HL-60/S4 (cell line): Measurements from ENCODE around the gene LRBA.
"Not testable (repeated sequence)": the region's sequence is repeated elsewhere in the genome, so short reads cannot be mapped to it uniquely, and the experiment has no call there.

Experiments used
- in situ Hi-C: fragments of 300-500 bp; cut with MboI; formaldehyde crosslinking; loops from 2 replicates; pipeline ENCODE4 v1.14.3; 2022; ENCODE audit warnings: low sequenced_read_pairs

The LRBA gene

DNA sequence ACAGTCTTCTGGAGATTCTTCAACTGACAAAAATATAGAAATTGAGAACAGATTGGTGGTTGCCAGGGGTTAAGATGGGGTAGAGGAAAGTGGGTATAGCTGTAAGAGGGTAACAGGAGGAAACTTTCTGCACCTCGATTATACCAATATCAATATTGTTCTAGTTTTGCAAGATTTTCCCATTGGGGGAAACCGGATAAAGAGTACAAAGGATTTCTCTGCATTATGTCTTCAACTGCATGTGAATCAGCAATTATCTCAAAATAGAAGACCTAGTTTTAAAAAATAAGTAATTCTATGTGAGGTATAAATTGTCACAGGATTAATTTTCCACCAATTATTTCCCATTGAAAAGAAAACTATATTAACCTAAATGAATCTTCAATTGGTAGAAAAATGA, 65.7 kb downstream of the LRBA start:
- in situ Hi-C loops = no loop called here

DNA sequence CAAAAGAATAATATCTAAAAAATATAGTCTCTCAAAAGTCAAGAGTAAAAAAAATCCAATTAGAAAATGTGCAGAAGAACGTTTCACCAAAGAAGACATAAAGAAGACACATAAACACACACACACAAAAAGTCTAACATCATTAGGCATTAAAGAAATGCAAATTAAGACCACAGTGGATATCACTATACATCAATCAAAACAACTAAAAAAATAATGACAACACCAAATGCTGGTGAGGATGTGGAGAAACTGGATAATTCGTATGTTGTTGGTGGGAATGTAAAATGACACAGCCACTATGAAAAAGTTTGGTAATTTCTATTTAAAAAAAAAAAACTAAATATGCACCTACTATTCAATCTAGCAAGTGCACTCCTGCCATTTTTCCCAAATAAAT, 66.4 kb downstream of the LRBA start:
- in situ Hi-C loops = no loop called here

DNA sequence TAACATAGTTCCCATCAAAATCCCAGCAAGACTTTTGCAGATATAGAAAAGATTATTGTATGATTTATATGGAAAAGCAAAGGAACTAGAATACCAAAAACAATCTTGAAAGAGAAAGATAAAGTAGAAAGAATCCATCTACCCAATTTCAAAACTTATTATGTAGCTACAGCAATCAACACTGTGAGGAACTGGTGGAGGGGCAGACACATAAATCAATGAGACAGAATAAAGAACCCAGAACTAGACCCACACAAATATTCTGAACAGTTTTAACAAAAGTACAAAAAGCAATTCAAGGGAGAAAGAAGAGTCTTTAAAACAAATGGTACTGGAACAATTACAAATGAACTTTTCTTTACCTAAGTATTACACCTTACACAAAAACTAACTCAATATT, 67.0 kb downstream of the LRBA start:
- in situ Hi-C loops = no loop called here

DNA sequence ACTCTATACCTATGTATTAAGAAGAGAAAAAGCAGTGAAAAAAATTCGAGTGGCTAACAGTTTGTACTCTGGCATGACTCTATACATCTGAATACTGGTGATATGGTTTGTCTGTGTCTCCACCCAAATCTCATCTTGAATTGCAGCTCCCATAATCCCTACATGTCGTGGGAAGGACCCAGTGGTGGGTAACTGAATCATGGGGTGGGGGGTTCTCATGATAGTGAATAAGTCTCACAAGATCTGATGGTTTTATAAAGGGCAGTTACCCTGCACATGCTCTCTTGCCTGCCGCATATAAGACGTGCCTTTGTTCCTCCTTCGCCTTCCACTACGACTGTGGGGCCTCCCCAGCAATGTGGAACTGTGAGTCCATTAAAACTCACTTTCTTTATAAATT, 70.4 kb downstream of the LRBA start:
- in situ Hi-C loops = no loop called here

DNA sequence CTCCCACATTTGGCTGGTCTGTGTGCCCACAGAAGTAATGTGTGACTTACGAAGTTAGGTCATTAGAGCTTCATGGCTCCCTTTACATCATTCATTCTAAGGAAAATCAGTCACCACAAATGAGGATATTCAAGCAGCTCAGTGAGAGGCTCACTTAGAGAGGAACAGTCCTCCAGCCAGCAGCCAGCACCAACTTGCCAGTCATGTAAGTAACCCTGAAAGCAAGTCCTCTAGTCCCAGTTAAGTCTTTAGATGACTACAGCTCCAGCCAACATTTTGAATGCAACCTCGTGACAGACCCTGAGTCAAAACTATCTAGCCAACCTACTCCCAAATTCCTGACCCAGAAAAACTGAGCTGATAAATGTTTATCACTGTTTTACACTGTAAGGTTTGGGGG, 71.3 kb downstream of the LRBA start:
- in situ Hi-C loops = no loop called here

DNA sequence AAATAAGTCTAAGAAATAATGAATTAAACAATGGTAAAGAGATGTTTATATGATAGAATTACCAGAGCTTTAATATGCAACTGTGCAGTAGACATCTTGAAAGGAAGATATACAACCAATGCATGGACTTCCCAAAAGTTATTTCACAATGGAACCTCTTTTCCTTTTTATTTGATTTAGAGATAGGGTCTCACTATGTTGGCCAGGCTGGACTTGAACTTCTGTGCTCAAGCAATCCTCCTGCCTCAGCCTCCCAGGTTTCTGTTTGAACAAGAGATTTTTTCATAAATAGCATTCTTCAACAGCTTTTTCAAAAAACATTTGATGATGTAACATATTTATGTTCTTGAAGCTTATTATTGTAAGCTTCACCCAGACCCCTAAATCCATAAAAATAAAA, 72.0 kb downstream of the LRBA start:
- in situ Hi-C loops = no loop called here

DNA sequence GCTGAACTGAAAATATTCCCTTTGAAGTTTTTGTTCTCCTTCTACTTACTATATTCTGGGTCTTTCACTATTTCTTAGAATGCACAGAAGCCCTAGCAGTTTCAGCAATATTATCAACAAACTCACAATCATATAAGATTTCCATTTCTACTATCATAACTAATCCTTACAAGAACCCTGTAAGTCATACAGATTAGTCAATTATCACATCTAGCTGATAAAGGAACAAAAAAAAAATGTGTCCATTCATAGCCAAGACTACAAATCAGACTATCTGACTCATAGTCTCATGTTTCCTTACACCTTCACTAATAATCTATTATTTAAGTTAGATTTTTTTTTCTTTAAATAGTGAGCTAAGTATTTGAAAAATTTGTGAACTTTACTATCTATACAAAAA, 72.5 kb downstream of the LRBA start:
- in situ Hi-C loops = no loop called here

DNA sequence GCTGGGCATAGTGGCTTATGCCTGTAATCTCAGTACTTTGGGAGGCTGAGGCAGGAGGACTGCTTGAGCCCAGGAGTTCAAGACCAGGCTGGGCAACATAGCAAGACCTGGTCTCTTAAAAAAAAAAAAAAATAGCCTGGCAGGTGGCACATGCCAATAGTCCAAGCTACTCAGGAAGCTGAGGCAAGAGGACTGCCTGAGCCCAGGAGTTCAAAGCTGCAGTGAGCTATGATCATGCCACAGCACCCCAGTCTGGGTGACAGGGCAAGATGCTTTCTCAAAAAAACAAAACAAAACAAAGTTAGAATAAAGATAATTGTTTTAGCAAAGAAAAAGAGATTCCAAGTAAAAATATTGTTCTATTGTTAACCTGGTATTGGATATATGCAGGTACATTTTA, 75.0 kb downstream of the LRBA start:
- in situ Hi-C loops = no loop called here

DNA sequence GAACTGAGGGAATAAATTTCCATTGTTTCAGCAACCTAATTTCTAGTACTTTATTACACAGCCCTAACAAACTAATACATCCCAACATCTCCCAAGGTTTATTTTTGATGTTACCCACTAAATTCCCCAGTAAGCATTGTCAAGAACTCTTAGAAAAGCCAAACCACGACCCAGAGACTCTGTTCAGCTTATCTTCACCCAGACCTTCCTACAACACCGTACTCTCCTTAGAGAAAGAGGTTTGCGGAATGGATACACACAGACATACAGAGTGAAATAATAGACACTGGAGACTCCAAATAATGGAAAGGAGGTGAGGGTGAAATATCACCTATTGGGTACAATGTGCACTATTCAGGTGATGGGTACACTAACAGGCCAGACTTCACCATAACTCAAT, 75.6 kb downstream of the LRBA start:
- in situ Hi-C loops = no loop called here

DNA sequence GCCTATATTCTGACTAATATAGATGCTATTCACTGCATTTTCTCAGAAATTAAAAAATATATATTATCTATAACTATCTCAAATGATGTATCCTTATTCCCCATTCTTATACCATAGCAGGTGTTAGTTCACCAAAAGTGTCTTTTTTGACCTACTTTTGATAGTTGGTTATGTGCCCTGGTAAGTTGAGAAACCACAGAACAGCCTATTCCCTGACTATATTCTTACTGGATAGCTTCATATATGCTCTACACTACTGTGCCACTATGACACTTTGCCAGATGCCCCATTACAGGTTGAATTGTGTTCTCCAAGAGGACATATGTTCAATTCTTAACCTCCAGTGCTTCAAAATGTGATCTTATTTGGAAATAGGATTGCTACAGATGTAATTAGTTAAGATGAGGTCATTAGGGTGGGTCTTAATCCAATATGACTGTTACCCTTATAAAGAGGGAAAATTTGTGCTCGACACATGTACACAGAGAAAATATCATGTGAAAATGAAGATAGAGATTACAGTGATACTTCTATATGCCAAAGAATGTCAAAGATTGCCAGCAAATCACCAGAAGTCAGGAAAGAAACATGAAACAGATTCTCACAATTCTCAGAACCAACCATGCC, 76.1 kb downstream of the LRBA start:
- in situ Hi-C loops = no loop called here

DNA sequence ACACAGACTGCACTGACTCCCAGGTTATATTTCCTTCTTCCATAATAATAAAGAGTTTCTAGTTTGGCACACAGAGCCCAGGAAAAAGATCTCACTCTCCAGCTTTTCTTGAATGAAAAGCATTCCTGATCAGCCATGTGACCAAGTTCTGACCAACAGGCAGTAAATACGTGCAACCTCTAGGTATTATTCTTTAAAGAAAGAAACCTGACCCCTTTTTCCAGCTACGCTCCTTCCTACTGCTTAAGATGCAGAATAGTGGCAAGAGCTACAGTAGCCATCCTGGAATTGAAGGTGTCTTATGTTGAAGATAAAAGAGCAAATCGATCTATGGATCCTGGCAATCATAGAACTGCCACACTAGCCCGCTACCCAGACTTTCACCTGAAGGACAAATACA, 76.7 kb downstream of the LRBA start:
- in situ Hi-C loops = no loop called here

DNA sequence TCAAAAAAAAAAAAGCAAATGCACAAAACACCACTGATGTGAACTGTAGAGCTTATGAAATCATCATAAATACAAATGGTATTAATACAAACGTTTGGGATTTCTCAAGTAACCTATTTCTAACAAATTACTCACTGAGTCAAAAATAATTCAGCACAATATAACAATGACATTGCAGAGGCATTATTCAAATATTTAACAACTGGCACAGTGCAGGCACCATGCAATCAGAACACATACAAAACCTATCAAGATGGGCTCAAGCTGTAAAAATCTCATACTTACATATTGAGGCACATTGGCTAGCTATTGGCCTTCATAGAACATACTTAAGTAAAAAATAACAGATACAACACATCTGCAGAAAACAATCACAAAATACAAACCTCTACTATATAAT, 81.1 kb downstream of the LRBA start:
- in situ Hi-C loops = no loop called here

DNA sequence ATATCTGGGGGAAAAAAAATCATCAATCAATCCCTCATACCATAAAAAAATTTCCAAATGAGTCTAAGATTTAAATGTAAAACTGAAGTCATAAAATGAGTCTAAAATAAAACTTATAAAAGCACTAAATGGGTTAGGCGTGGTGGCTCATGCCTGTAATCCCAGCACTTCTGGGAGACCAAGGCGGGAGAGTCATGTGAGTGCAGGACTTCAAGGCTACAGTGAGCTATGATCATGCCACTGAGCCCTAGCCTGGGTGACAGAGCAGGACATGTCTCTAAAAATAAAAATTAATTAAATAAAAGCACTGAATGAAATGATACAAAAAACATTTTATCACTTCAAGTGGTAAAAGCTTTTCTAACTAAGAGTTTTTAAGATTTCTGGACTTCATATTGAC, 83.3 kb downstream of the LRBA start:
- in situ Hi-C loops = no loop called here

DNA sequence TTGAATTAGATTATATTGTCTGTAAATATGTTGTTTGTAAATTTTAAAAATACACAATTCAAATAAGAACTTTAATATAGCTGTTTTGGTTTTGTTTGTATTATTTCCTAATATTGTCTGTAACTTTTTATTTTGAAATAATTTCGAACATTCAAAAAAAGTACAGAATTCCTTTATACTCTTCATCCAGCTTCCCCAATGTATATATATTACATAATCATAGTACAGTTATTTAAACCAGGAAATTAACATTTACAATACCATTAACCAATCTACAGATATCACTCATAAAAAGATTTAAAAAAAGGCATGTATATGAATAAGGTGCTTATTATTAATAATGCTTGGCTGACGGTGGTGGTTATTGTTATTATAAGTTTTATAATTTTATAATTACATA, 84.1 kb downstream of the LRBA start:
- in situ Hi-C loops = no loop called here

DNA sequence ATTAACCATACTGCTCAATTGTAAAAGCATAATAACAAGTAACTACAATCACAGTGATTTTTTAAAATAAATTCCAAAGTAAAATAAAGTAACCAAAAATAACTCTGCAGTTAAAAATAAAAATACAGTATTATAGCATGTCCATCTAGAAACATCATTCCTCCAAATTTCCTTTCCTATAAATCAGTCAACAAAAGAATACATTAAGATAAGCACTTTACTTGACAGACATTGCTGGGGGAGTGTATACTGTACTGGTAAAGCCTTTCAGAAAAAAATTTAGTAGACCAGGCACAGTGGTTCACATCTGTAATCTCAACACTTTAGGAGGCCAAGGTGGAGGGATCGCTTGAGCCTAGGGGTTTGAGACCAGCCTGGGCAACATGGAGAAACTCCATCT, 91.1 kb downstream of the LRBA start:
- in situ Hi-C loops = no loop called here

DNA sequence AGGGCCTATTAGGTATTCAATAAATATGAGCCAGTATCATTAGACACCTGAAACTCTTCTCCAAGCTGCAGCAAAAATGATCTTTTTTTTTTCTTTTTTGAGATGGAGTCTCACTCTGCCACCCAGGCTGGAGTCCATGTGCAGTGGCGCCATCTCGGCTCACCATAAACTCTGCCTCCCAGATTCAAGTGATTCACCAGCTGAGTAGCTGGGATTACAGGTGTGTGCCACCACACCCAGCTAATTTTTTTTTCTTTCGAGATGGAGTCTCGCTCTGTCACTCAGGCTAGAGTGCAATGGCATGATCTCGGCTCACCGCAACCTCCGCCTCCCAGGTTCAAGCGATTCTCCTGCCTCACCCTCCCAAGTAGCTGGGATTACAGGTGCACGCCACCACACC, 93.6 kb downstream of the LRBA start:
- in situ Hi-C loops = not testable (repeated sequence)

DNA sequence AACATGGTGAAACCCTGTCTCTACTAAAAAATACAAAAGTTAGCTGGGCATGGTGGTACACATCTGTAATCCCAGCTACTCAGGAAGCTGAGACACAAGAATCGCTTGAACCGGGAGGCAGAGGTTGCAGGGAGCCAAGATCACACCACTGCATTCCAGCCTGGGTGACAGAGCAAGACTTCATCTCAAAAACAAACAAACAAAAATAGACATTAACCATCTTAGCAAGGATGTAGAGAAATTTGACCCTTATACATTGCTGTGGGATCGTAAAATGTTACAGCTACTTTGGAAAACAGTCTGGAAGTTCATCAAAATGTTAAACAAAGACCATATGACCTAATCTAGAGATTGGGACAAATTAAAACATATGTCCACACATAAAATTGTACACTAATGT, 96.5 kb downstream of the LRBA start:
- in situ Hi-C loops = not testable (repeated sequence)

DNA sequence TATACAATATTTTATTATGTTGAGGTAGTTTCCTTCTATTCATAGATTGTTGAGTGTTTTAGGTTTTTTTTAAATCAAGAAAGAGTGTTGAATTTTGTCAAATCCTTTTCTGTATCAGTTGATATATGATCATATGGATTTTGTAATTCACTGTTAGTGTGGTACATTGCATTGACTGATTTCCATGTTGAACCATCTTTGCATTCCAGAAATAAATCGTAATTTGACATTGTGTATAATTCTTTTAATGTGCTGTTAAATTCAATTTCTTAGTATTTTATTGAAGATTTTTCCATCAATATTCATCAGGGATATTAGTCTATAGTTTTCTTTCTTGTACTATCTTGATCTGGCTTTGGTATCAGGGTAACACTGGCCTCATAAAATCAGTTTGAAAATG, 103.8 kb downstream of the LRBA start:
- in situ Hi-C loops = no loop called here

DNA sequence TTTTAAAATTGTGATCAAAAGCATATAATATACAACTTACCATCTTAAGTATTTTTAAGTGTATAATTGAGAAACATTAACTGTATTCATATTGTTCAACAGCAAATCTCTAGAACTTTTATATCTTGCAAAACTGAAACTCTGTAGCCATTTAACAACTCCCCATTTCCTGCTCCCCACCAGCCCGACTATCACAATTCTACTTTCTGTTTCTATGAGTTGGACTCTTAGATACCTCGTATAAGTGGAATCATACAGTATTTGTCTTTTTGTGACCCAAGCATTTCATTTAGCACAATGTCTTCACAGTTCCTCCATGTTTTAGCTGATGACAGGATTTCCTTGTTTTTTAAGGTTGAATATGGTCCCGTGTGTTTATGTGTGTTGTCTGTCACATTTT, 106.0 kb downstream of the LRBA start:
- in situ Hi-C loops = no loop called here

DNA sequence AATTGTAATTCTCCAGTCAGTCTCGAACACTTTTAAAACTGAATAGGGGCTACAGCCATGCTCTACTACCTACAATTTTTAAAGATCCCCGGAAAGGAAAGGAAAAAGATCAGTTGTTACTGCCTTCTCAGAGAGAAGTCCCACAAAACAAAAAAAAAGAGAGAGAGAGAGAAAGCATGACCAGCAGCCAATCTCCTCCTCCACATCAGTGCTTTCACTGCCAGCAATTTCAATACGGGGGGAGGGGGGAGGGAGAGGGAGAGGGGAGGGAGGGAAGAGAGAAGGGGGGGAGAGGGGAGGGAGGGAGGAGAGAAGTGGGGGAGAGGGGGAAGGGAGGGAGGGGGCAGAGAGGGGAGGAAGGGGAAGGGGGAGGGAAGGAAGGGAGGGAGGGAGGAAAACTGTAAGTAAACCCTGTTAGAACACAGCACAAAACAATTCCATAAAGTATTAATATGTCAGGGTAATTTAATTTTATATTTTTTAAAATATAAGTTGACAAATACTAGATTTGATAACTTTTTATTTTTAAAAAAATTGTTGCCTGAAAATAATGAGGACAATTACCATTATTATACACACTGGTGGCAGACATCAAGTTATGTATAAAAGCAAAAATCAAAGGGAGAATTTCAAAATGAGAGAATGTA, 108.0 kb downstream of the LRBA start:
- in situ Hi-C loops = no loop called here

DNA sequence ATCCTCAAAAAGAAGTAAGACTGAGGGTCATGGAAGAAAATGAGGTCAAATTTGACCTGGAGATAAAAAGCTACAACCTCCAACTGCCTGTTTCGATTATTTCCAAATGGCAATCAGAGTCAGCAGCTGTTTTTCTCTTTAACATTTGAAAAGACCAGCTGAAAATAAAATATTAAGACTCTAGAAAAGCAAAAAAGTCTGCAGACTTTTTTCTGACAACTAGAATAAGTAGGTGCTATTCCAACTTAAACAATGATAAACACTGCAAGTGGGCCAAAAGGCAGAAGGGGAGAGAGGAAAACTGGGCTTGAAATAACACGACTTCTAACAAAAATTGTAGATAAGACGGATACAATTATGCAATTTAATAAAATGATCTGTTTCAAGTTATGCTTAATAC, 110.4 kb downstream of the LRBA start:
- in situ Hi-C loops = no loop called here

DNA sequence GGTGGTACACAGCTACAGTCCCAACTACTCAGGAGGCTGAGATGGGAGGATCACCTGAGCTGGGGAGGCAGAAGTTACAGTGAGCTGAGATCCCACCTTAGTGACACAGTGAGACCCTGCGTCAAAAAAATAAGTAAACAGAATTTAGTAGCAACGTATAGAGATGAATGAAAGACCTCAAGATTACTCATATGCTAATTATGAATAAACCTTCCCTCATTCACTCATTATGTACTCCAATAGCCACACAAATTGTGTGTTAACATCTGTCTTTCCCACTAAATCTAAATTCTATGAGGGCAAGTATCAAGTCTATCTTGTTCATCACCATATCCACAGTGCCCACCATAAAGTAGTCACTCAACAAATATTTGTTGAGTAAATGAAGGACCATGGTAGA, 111.5 kb downstream of the LRBA start:
- in situ Hi-C loops = no loop called here

DNA sequence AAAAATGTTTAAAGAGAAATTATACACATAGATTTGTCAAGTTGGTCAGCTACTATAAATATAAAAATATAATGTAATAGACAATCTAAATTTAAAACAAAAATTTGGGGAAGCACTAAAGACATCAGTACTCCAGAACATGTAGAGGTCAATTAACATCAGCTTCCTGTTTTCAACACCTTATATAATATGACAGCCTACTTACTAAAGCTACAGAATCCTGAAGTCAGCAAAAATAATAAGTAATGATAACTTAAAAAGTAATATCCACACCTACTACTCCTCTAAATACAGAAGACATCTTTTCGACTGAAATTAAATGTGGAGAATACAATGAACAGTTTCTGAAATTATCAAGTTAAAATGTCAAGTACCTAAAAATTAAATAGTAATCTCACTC, 118.6 kb downstream of the LRBA start:
- in situ Hi-C loops = loop anchor here (25.0 kb wide), 1 partner anchor 909 kb away; no protein-coding TSS in a partner anchor
